Activated gamma-delta T cell treated with anti-CD3 and anti-CD28 coated beads, Interleukin-2, amount 50 U/mL, for 16 hours (primary cell): Measurements from ENCODE around the gene HOXA11.

Source experiments
- DNase-seq: peaks from one replicate; pipeline ENCODE4 v3.0.0-alpha.2; 2020; ENCODE audit warnings: low read depth

HOXA11 gene

DNA sequence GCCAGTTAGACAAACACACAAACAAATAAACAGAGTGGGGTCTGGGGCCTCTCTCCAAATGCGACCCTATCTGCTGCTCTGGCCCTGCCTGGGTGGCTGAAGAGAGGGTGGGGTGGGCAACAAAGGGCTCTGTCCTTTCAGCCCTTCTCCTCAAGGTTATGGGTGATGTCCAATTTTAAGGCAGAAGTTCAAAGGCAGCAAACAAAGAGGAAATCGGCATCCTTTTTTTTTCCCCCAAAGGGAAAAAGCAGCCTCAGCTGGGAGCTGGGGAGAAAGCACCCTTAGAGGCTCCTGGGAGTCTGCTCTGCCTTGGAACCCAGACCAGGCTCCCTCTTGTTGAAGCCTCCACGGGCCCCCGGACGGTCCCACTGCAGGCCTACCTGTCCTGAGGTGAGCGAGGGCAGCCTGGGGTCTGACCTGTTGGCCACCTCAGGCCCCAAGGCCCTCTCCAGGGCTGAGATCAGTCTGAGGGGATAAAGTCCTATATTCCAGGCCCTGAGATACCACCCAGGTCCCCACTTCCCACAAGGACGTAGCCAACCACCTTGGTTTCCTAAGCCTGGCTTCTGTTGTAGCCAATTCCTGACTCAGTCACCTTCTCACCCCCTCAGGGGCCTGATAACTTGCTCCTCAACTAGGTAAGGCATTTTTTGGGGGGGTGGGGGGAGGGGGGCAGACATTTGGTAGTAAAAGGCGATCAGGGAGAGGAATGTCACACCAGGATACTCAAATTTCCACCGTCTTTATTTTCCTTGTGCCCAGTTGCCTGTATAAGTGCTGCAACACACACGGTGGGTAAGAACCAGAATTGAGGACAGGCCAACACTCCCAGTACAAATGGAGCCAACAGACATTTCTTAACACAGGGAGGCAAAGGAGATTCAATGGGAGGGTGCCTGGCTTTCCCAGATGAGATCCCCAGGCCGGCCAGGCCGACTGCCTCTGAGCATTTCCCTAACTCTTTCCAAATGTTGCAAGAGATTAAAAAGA is 4.3 kb downstream of the HOXA11 start:
- DNase-seq, result no peak

DNA sequence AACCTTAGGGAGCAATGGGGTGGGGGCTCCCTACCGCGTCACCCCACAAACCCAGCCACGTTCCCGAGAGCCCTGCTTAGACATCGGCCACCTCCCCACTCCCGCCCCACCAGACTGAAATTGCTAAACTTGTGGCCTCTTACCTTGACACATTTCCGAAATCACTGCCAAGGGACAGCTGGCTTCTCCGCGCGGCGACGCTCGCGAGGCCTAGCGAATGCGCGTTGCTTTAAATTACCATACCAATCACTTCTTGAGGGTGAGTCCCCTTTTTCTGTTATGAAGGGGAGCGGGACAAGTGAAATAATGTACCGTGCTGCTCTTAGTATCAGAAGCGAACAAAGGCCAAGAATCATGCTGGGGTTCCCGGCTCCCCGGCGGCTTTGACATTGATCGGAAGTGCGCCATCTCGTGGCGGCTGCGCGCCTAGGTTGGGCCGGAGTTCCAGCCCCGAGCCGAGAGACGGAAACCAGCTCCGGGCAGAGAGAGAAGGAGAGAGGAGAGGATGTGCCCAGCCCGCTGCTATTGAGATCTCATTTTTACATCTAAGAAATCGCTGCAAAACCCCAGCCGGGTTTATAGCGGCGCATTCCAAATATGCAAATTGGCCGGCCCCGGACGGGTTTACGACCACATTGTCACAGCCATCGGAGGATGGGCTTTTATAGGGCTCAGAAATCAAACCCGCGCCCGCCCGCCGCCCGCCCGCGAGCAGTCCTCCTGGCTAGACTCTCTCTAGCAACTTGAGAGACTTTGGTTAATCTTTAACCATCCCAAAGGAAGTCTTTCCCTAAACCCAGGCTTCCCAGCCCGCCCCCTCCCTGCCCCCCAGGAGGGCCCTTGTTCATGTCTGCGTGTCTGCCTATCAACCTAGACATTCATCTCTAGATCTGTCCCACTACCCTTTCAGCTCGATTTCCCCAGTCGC is 5.3 kb downstream of the HOXA11 start:
- DNase-seq, result peak; percentile 47

GRCh38 chr7:27179030-27179429 is 6.0 kb downstream of the HOXA11 start:
- DNase-seq, result no peak

DNA sequence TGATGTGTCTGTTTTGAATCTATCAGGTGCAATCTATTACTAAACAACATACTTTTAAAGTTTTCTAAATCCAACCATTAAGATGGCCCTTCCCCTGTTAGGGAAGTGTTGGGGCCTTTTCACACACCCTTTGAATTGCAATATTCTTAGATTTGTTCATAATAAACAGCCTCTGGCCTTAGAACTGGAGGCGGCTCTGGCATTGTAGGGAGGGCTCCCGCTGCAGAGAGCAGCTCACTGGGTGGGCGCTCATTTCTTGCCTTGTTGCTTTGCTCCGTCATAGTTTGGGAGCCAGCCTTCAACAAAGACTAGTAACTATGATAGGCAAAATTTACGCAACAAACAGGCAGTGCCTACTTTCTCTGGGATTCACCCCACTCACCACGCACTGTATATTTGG is 6.7 kb downstream of the HOXA11 start:
- DNase-seq, result no peak

- no peak for DNase-seq
Measured at GRCh38 chr7:27177795-27178320, 7.2 kb downstream of the HOXA11 start.

DNA sequence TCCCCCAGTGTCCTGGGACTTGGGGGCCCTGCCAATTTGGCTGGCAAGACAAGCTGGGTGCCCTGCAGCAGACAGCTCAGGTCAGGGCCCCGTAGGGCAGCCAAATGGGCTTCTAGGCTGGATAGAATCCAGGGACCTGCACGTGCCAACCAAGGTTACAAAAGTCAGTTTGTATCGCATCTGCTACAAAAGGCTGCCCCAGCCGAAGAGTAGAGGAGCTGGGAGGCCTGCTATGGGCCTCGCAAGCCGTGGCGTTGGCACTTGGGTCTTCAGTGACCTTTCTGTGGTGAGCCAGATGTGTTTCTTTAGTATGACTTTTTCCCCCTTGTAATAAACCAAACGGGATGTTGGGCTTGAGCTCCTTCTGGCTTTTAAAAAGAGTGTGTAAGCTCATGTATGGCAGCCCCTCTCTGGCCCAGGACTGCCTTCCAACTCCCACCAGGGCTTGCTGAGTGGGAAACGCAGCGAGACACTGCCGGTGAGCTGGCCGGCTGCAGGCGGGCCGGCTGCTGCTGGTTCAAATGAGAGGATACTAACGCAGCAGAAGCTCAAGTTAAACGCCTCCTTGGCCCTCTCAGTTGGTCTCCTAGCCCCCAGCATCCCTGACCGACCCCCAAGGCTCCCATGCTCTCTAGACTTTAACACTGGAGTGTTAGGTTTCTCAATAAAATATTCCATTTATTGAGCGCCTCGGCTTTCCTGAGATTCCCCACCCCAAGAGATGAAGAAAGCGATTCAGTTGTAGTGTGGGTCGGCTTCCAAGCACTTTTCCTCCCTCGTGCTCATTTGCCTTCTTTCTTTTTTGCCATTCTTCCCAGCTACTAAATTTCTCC is 7.9 kb downstream of the HOXA11 start:
- no peak for DNase-seq

DNA sequence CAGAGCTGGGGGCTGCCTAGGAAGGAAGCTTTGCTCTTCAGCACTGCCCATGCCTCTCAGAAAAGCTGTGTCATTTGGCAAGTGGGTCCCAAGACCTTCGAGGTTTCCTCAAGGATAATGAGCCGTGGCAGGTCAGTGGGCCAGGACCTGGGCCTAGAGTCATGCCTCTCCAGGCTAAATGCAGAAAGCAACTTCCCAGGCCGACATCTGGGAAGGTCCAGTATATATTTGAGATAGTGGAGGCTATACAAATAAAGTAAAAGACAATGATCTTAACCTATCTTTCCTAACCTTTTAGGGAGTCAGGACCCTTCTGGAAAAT is 8.5 kb downstream of the HOXA11 start:
- DNase-seq, result no peak

DNA sequence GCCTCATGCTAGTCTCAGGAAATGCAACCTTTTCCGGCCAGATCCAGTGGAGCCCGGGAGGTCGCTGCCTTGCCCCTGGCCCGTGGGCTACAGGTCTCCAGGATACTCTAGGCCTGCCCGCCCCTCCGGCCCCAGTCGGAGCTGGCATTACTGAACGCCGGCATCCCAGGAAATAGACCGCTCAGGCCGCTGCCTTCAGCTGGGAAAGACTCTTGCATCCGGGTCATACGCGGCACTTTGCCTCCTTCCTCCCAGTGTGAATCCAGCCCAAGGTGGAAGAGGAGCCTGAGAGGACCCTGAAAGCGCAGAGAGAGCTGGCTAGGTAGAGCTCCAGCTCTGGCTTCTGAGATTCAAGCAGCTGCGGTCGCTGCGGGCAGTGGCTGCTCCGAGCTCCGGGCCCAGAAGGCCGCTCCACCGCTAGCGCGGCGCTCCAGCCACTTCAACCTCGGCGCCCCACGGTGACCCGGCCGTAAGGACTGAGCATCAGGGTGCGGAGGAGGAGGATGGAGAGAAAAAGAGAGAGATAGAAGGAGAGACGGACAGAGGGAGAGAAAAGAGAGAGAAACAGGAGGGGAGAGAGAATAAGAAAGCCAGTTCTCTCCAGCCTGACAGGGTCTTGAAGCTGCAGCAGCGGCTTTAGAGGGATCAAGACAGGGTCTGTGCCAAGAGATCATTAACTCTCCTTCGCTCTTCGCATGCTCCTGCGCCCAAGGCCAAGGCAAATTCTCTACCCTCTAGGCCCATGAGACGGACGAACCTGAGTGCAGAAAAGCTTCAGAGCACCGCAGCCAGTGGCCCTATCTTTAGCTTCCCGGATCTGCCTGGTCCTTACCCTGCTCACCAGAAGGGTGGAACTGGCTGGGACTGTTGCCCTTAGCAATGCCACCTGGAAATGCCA is 9.2 kb downstream of the HOXA11 start:
- no peak for DNase-seq

GRCh38 chr7:27174874-27175625 is 10.0 kb downstream of the HOXA11 start:
- no peak for DNase-seq

GRCh38 chr7:27173956-27174873 is 10.8 kb downstream of the HOXA11 start, which contains the start of gene HOXA10:
Gene HOXA10 (minus strand): TSS chr7:27174320. CDS start chr7:27174306, 14 bp downstream.
- DNase-seq, result no peak

- no peak for DNase-seq
Measured at GRCh38 chr7:27173511-27173955, 11.5 kb downstream of the HOXA11 start.

- no peak for DNase-seq
Measured at GRCh38 chr7:27172823-27173510, 12.1 kb downstream of the HOXA11 start.

DNA sequence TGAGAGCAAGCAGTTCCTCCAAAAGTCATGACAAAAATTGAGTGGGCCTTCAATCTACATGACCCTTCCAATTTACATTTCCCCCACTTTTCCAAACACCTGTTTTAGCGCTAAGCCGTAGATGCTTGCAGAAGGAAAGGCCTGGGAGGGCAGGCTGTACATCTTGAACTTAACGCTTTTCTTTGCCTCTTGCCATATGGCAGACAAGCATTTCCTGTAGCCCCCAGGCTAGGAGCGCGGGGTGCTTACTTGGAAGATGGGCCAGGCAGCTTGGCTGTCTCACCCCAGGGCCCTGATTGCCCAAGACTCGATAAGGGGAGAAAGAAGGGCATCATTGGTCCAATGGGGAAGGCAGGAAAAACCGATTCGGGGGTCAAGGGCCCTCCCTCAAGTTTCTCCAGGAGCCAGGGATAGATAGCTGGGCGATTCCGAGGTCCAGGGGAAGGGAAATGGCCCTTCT is 12.7 kb downstream of the HOXA11 start:
- DNase-seq, result no peak

- no peak for DNase-seq
Measured at GRCh38 chr7:27171637-27172314, 13.3 kb downstream of the HOXA11 start.

DNA sequence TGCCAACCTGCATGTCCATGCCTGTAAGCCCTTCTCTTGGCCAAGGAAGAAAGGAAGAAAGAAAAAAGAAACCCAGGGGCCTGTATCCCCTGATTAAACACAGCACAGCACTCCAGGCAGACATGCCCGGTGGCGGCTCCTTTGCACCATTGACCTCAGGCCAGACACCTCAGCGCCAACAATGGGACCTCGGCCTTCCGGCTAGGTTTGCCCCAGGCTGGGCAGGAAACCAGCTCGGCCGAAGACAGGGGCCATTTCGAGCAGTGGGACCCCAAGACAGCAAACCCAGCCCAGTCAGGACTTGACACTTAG is 13.8 kb downstream of the HOXA11 start:
- DNase-seq, result no peak

- DNase-seq, result no peak
Measured at GRCh38 chr7:27170426-27171324, 14.4 kb downstream of the HOXA11 start.
